HCT116 (cell line): ENCODE measurements around the gene CGNL1. TPM values are rescaled to one million over a fixed set of nuclear protein-coding genes. Genes with fewer than 3 reads are reported as not detected.

ENCODE experiments used
- ATAC-seq: fragments of 200-7000 bp; cut with Tn5 transposase; 2 replicates; pipeline ENCODE4 v1.9.1; 2020; ENCODE audit warnings: mild to moderate bottlenecking, moderate library complexity
- BruUV-seq: library from RNA; stranded (reverse); fragments of 400-500 nt; replicated peaks from 2 replicates; lab custom pipeline; 2021; lab: Mats Ljungman, UMichigan
- CTCF ChIA-PET: fragments of 300-600 bp; sonication (Branson Sonifier 250); formaldehyde crosslinking; loops from one replicate; lab custom pipeline; 2021; ENCODE audit warnings: antibody characterized with exemption; lab: Charles Lee
- POLR2A ChIA-PET: fragments of 300-600, 350-600 bp; sonication (Branson Sonifier 250); formaldehyde crosslinking; loops from one replicate; lab custom pipeline; 2021; ENCODE audit warnings: antibody characterized with exemption; lab: Charles Lee
- RAD21 ChIA-PET, 2 experiments: fragments of 300-600 bp; sonication (Branson Sonifier 250); formaldehyde crosslinking; loops; one replicate each; lab custom pipeline; 2023; ENCODE audit warnings: low total read pairs in 2 of 2; ENCODE audit not compliant: uncharacterized antibody in 2 of 2, unreplicated experiment in 2 of 2, low non-redundant PET in 1 of 2; lab: Charles Lee
- DNase-seq: peaks from one replicate; pipeline ENCODE4 v3.0.0-alpha.2; 2010; ENCODE audit warnings: low read depth, low spot score
- H2AFZ ChIP-seq: fragments of 200-600 bp; shearing (Covaris generic), sonication (generic); 2 replicates; pipeline ENCODE4 v1.6.1; 2017; ENCODE audit warnings: low read depth, mixed run types, mixed read lengths, antibody characterized with exemption, low read length; ENCODE audit not compliant: poor library complexity, severe bottlenecking
- H3K27ac ChIP-seq: 2 replicates; pipeline ENCODE4 v1.5.1; 2012; ENCODE audit warnings: low read depth, low read length
- H3K27me3 ChIP-seq: fragments of 200-600 bp; sonication (generic); 2 replicates; pipeline ENCODE4 v1.6.1; 2016; ENCODE audit warnings: mixed run types, low read length, mixed read lengths; ENCODE audit not compliant: insufficient read depth
- H3K36me3 ChIP-seq, 2 experiments: fragments of 200-500 bp in 1 of 2; fragments of 200-600 bp in 1 of 2; sonication (Bioruptor generic) in 1 of 2; sonication (generic) in 1 of 2; 2 replicates each; pipeline versions ENCODE4 v1.5.1 to v1.6.1; 2014 to 2016; ENCODE audit warnings: low read length in 2 of 2, inconsistent platforms in 1 of 2, mixed read lengths in 1 of 2, mixed run types in 1 of 2; ENCODE audit not compliant: insufficient read depth in 2 of 2, control insufficient read depth in 1 of 2
- H3K4me1 ChIP-seq, 2 experiments: fragments of 200-600 bp in 1 of 2; sonication (generic) in 1 of 2; 2 replicates each; pipeline versions ENCODE4 v1.5.1 to v1.6.1; 2012 to 2017; ENCODE audit warnings: low read length in 2 of 2, inconsistent platforms in 1 of 2, mild to moderate bottlenecking in 1 of 2, mixed read lengths in 1 of 2, mixed run types in 1 of 2, moderate library complexity in 1 of 2; ENCODE audit not compliant: insufficient read depth in 2 of 2, control insufficient read depth in 1 of 2
- H3K4me2 ChIP-seq: fragments of 200-600 bp; sonication (generic); 2 replicates; pipeline ENCODE4 v1.6.1; 2017; ENCODE audit warnings: mixed run types, low read length, mixed read lengths
- H3K4me3 ChIP-seq, 2 experiments: fragments of 200-600 bp in 1 of 2; sonication (generic) in 1 of 2; replicated peaks in 1 of 2; 2 replicates each; pipeline ENCODE4 v1.5.1; 2011 to 2016; ENCODE audit warnings: low read length in 2 of 2, control low read depth in 1 of 2, low read depth in 1 of 2, mild to moderate bottlenecking in 1 of 2, mixed read lengths in 1 of 2, mixed run types in 1 of 2
- H3K79me2 ChIP-seq: fragments of 200-600 bp; sonication (generic); 2 replicates; pipeline ENCODE4 v1.6.1; 2017; ENCODE audit warnings: mild to moderate bottlenecking, mixed run types, low read length, moderate library complexity, mixed read lengths; ENCODE audit not compliant: insufficient read depth
- H3K9ac ChIP-seq: fragments of 200-600 bp; sonication (generic); 2 replicates; pipeline ENCODE4 v1.6.1; 2016; ENCODE audit warnings: low read length, mixed read lengths
- H3K9me2 ChIP-seq: fragments of 200-600 bp; sonication (generic), shearing (Covaris generic); 2 replicates; pipeline ENCODE4 v1.6.1; 2017; ENCODE audit warnings: mixed run types, mild to moderate bottlenecking, moderate library complexity; ENCODE audit not compliant: insufficient read depth
- H3K9me3 ChIP-seq, 2 experiments: fragments of 200-500 bp in 1 of 2; fragments of 200-600 bp in 1 of 2; sonication (Bioruptor generic) in 1 of 2; sonication (generic) in 1 of 2; 2 replicates each; pipeline ENCODE4 v1.6.1; 2014 to 2017; ENCODE audit warnings: low read length in 2 of 2, mixed read lengths in 2 of 2, inconsistent platforms in 1 of 2, low read depth in 1 of 2, mild to moderate bottlenecking in 1 of 2, mixed run types in 1 of 2, moderate library complexity in 1 of 2; ENCODE audit not compliant: control insufficient read depth in 1 of 2, insufficient read depth in 1 of 2
- H4K20me1 ChIP-seq: fragments of 200-600 bp; sonication (generic), shearing (Covaris generic); 2 replicates; pipeline ENCODE4 v1.6.1; 2017; ENCODE audit warnings: mixed run types, mild to moderate bottlenecking, moderate library complexity; ENCODE audit not compliant: insufficient read depth
- CBX3 ChIP-seq: IDR thresholded peaks from 2 replicates; pipeline ENCODE4 v1.6.1; 2012; ENCODE audit warnings: low read depth
- EGR1 ChIP-seq: IDR thresholded peaks from 2 replicates; pipeline ENCODE4 v1.6.1; 2012; ENCODE audit warnings: low read depth
- ELF1 ChIP-seq: IDR thresholded peaks from 2 replicates; pipeline ENCODE4 v1.6.1; 2012; ENCODE audit warnings: low read depth, borderline replicate concordance
- EZH2 ChIP-seq: fragments of 200-600 bp; sonication (generic); IDR thresholded peaks from 2 replicates; pipeline ENCODE4 v1.6.1; 2017; ENCODE audit warnings: antibody characterized with exemption, mixed run types
- EZH2phosphoT487 ChIP-seq: fragments of 200-600 bp; IDR thresholded peaks from 2 replicates; pipeline ENCODE4 v1.6.1; 2018; ENCODE audit warnings: antibody characterized with exemption, borderline replicate concordance
- POLR2AphosphoS5 ChIP-seq: IDR thresholded peaks from 2 replicates; pipeline ENCODE4 v1.6.1; 2011; ENCODE audit warnings: mild to moderate bottlenecking, low read depth, low read length, moderate library complexity
- SP1 ChIP-seq: IDR thresholded peaks from 2 replicates; pipeline ENCODE4 v1.6.1; 2012; ENCODE audit warnings: low read depth
- ZFX ChIP-seq: fragments of 450-650 bp; IDR thresholded peaks from 2 replicates; pipeline ENCODE4 v1.6.1; 2017
- ZNF274 ChIP-seq: fragments of 200-500 bp; sonication (Bioruptor generic); IDR thresholded peaks from 2 replicates; pipeline ENCODE4 v1.6.1; 2014; ENCODE audit warnings: mild to moderate bottlenecking, low read depth, low read length, inconsistent platforms
- intact Hi-C: fragments of 100-400 bp; cut with micrococcal nuclease; formaldehyde crosslinking; loops from 2 replicates; pipeline ENCODE4 v1.10.0; 2022
- total RNA-seq: library from RNA; stranded (reverse); gene quantifications from one replicate; pipeline ENCODE4 v1.2.1, GENCODE V29; 2021; ENCODE audit not compliant: unreplicated experiment
- TF ChIP-seq, protein P1 (sequence below): IDR thresholded peaks from 2 replicates; pipeline ENCODE4 v1.6.1; 2012
- TF ChIP-seq, protein P2 (sequence below): IDR thresholded peaks from 2 replicates; pipeline ENCODE4 v1.6.1; 2012; ENCODE audit warnings: low read depth

The CGNL1 gene
- total RNA-seq, 1 experiment from 2014 or later: 2.2 TPM

DNA sequence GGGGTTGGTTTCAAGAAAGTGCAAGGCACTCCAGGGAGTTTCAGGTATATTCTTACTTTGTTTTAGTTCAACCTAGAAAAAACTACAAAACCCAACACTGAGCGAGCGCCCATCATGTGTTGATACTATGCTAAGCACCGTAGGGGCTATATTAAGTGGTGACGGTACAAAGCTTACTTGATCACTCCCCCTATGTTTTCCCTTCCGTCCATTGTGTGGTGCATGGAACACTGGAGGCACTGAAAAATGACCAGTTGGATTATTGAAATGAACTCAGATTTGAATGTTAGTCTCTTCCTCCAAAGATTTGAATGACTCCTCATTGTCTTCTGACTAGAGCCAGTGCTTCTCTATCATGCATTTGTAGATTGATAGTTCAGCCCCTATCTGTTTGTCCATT, 222.0 kb downstream of the CGNL1 start:
- H3K9me3 ChIP-seq: no peaks in the 10 kb centered on the region
- ATAC-seq (no peak), DNase-seq (no peak)
- RAD21 ChIA-PET: no interaction called here
- no peak overlapping the region for H3K9ac ChIP-seq
- peaks cover 2 to 20% of the 10 kb centered on the region in 2 experiments; a peak in 3 of 4 replicates for H3K4me1 ChIP-seq
- no peaks in the 10 kb centered on the region for H4K20me1 ChIP-seq
- TF ChIP-seq ELF1: no peak
- TF ChIP-seq ZNF274: no peak
- TF ChIP-seq, protein P1, sequence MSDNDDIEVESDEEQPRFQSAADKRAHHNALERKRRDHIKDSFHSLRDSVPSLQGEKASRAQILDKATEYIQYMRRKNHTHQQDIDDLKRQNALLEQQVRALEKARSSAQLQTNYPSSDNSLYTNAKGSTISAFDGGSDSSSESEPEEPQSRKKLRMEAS: no peak
- no peak for TF ChIP-seq ZFX
- no peak for TF ChIP-seq EZH2phosphoT487
- no peak for TF ChIP-seq SP1
- TF ChIP-seq EZH2: no peak
- TF ChIP-seq, protein P2, sequence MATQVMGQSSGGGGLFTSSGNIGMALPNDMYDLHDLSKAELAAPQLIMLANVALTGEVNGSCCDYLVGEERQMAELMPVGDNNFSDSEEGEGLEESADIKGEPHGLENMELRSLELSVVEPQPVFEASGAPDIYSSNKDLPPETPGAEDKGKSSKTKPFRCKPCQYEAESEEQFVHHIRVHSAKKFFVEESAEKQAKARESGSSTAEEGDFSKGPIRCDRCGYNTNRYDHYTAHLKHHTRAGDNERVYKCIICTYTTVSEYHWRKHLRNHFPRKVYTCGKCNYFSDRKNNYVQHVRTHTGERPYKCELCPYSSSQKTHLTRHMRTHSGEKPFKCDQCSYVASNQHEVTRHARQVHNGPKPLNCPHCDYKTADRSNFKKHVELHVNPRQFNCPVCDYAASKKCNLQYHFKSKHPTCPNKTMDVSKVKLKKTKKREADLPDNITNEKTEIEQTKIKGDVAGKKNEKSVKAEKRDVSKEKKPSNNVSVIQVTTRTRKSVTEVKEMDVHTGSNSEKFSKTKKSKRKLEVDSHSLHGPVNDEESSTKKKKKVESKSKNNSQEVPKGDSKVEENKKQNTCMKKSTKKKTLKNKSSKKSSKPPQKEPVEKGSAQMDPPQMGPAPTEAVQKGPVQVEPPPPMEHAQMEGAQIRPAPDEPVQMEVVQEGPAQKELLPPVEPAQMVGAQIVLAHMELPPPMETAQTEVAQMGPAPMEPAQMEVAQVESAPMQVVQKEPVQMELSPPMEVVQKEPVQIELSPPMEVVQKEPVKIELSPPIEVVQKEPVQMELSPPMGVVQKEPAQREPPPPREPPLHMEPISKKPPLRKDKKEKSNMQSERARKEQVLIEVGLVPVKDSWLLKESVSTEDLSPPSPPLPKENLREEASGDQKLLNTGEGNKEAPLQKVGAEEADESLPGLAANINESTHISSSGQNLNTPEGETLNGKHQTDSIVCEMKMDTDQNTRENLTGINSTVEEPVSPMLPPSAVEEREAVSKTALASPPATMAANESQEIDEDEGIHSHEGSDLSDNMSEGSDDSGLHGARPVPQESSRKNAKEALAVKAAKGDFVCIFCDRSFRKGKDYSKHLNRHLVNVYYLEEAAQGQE: no peak
- no peak for TF ChIP-seq POLR2AphosphoS5
- no peak for TF ChIP-seq EGR1
- no peak for TF ChIP-seq CBX3
- TF ChIP-seq, all 23 proteins: peak for 0
- H2AFZ ChIP-seq: no peak overlapping the region
- no TSS peak for BruUV-seq
- H3K4me2 ChIP-seq: no peak overlapping the region
- H3K9me2 ChIP-seq: no peaks in the 10 kb centered on the region
- H3K27ac ChIP-seq: no peak overlapping the region
- no peaks in the 10 kb centered on the region for H3K36me3 ChIP-seq
- CTCF ChIA-PET: no interaction called here
- H3K4me3 ChIP-seq: no peak overlapping the region
- H3K27me3 ChIP-seq: no peaks in the 10 kb centered on the region
- H3K79me2 ChIP-seq: no peaks in the 10 kb centered on the region
- POLR2A ChIA-PET: no interaction called here
- intact Hi-C loops: no loop called here
